Large intestine (tissue), 1 donor: ENCODE results near the gene LIMCH1. TPM values are rescaled to one million over a fixed set of nuclear protein-coding genes. Genes with fewer than 3 reads are reported as not detected.

ENCODE experiments used
- polyA plus RNA-seq: library from polyadenylated mRNA; unstranded; fragments of 120-200 nt; gene quantifications from one replicate; pipeline ENCODE4 v1.2.1, GENCODE V29; 2013

Gene LIMCH1
- polyA plus RNA-seq, 1 donor: 18.6 TPM

Other genes with a start within 250 kb of the LIMCH1 start
- 16.7 TPM for gene PHOX2B, start 210.6 kb downstream of the LIMCH1 start, polyA plus RNA-seq